PC-9 (cell line): Measurements from ENCODE around the gene HMHB1.

Experiments
- EZH2 ChIP-seq: fragments of 200-600 bp; sonication (generic); IDR thresholded peaks from 2 replicates; pipeline ENCODE4 v1.8.0; 2017; ENCODE audit warnings: antibody characterized with exemption, low read depth
- TF ChIP-seq, protein P1 (sequence below): fragments of 200-600 bp; sonication (generic); conservative IDR thresholded peaks from 2 replicates; pipeline ENCODE4 v1.6.1; 2017; ENCODE audit warnings: mixed run types, antibody characterized with exemption, mild to moderate bottlenecking, moderate library complexity

- TF ChIP-seq, protein P1, sequence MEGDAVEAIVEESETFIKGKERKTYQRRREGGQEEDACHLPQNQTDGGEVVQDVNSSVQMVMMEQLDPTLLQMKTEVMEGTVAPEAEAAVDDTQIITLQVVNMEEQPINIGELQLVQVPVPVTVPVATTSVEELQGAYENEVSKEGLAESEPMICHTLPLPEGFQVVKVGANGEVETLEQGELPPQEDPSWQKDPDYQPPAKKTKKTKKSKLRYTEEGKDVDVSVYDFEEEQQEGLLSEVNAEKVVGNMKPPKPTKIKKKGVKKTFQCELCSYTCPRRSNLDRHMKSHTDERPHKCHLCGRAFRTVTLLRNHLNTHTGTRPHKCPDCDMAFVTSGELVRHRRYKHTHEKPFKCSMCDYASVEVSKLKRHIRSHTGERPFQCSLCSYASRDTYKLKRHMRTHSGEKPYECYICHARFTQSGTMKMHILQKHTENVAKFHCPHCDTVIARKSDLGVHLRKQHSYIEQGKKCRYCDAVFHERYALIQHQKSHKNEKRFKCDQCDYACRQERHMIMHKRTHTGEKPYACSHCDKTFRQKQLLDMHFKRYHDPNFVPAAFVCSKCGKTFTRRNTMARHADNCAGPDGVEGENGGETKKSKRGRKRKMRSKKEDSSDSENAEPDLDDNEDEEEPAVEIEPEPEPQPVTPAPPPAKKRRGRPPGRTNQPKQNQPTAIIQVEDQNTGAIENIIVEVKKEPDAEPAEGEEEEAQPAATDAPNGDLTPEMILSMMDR: no peak
- TF ChIP-seq EZH2: no peak
These were observed 40.4 kb upstream of the HMHB1 start for GRCh38 chr5:143771602-143772001.
